Measurements from ENCODE around the gene SUSD6.
"Not testable (repeated sequence)": the region's sequence is repeated elsewhere in the genome, so short reads cannot be mapped to it uniquely, and the experiment has no call there.

Gene SUSD6

GRCh38 chr14:69727860-69728259, 116.5 kb downstream of the SUSD6 start:
- Histone ChIP-seq H3K4me1 (ENCODE audit: control insufficient read depth, low read length) (peaks cover 14% of the 10 kb centered on the region), H4K20me1 (ENCODE audit: control insufficient read depth, insufficient read depth, low read depth, low read length) (no peaks in the 10 kb centered on the region), H3K27ac (ENCODE audit: low read depth, low read length) (no peak overlapping the region), H3K79me2 (ENCODE audit: control insufficient read depth, low read length) (no peaks in the 10 kb centered on the region), H3K9me3 (ENCODE audit: control insufficient read depth, insufficient read depth, low read length) (no peaks in the 10 kb centered on the region), H3K4me2 (ENCODE audit: low read length) (no peak overlapping the region), H3F3A (ENCODE audit: control insufficient read depth, insufficient read depth) (no peaks in the 10 kb centered on the region), H3K36me3 (ENCODE audit: control insufficient read depth, low read length) (no peaks in the 10 kb centered on the region), H3K4me3 (ENCODE audit: low read length) (no peak overlapping the region), H3K9me2 (replicated peaks; ENCODE audit: control insufficient read depth, low read length) (no peaks in the 10 kb centered on the region), H3K27me3 (ENCODE audit: control insufficient read depth, low read length) (peaks cover 4% of the 10 kb centered on the region)
- no peak for TF ChIP-seq EZH2phosphoT487 (IDR thresholded peaks at IDR 0.05; ENCODE audit: borderline replicate concordance, low read length)
- TF ChIP-seq CTCF (IDR thresholded peaks at IDR 0.05; ENCODE audit: low read depth, low read length, poor library complexity, severe bottlenecking) = no peak

DNA sequence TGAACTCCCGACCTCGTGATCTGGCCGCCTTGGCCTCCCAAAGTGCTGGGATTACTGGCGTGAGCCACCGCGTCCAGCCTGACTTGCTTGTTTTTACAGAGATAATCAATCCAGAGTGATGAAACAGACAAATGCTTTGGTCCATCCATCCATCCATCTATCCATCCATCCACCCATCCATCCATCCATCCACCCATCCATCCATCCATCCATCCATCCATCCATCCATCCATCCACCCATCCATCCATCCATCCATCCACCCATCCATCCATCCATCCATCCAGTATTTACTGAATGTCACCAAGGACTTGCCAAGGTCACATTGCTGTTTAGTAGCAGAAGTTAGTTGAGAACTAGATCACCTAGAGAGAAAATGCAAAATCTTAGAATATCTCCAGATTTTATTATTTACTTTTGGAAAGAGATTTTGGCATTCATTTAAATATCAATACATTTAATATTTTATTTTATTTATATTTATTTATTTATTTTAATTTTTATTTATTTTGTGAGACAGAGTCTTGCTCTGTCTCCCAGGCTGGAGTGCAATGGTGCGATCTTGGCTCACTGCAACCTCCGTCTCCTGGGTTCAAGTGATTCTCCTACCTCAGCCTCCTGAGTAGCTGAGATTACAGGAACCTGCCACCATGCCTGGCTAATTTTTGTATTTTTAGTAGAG, 120.7 kb downstream of the SUSD6 start:
- not testable (repeated sequence) for H3K27me3 ChIP-seq (ENCODE audit: control insufficient read depth, low read length); H4K20me1 ChIP-seq (ENCODE audit: control insufficient read depth, insufficient read depth, low read depth, low read length); H3K36me3 ChIP-seq (ENCODE audit: control insufficient read depth, low read length); H3K9me2 ChIP-seq (replicated peaks; ENCODE audit: control insufficient read depth, low read length); H3F3A ChIP-seq (ENCODE audit: control insufficient read depth, insufficient read depth); H3K9me3 ChIP-seq (ENCODE audit: control insufficient read depth, insufficient read depth, low read length); H3K4me2 ChIP-seq (ENCODE audit: low read length); H3K4me1 ChIP-seq (ENCODE audit: control insufficient read depth, low read length); H3K79me2 ChIP-seq (ENCODE audit: control insufficient read depth, low read length); H3K27ac ChIP-seq (ENCODE audit: low read depth, low read length); H3K4me3 ChIP-seq (ENCODE audit: low read length)

GRCh38 chr14:69736405-69736804, 125.0 kb downstream of the SUSD6 start:
- H3K9me2 ChIP-seq (replicated peaks; ENCODE audit: control insufficient read depth, low read length); H3K27ac ChIP-seq (ENCODE audit: low read depth, low read length); H3K9me3 ChIP-seq (ENCODE audit: control insufficient read depth, insufficient read depth, low read length); H3K4me1 ChIP-seq (ENCODE audit: control insufficient read depth, low read length); H3K4me3 ChIP-seq (ENCODE audit: low read length); H3K27me3 ChIP-seq (ENCODE audit: control insufficient read depth, low read length); H4K20me1 ChIP-seq (ENCODE audit: control insufficient read depth, insufficient read depth, low read depth, low read length); H3F3A ChIP-seq (ENCODE audit: control insufficient read depth, insufficient read depth); H3K4me2 ChIP-seq (ENCODE audit: low read length); H3K36me3 ChIP-seq (ENCODE audit: control insufficient read depth, low read length); H3K79me2 ChIP-seq (ENCODE audit: control insufficient read depth, low read length): not testable (repeated sequence)

DNA sequence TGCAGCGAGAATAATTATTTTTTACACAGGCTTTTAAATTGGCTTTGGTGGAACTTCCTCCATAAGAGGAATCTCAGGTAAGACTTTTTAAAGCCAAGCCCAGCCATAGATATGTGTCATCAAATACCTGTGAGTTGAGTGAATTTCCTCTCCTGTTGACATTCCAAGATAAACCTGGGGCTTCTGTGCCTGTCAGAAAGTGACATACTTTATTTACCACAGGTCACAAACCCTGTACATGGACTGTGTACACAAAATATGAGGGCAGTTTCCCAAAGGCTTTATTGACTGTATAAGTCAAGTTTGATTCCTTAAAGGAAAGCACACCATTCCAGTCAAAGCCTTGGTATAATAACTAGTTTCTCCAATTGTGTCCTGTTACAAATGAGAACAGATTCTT, 129.7 kb downstream of the SUSD6 start:
- Histone ChIP-seq H3K79me2 (ENCODE audit: control insufficient read depth, low read length) (no peaks in the 10 kb centered on the region), H3K9me3 (ENCODE audit: control insufficient read depth, insufficient read depth, low read length) (peaks cover 7% of the 10 kb centered on the region; the same call in 1 of the 2 replicates), H3K9me2 (replicated peaks; ENCODE audit: control insufficient read depth, low read length) (no peaks in the 10 kb centered on the region), H3K4me2 (ENCODE audit: low read length) (no peak overlapping the region), H3K27me3 (ENCODE audit: control insufficient read depth, low read length) (peaks cover 4% of the 10 kb centered on the region; the same call in 1 of the 2 replicates), H3F3A (ENCODE audit: control insufficient read depth, insufficient read depth) (no peaks in the 10 kb centered on the region), H3K4me3 (ENCODE audit: low read length) (no peak overlapping the region), H3K36me3 (ENCODE audit: control insufficient read depth, low read length) (no peaks in the 10 kb centered on the region), H4K20me1 (ENCODE audit: control insufficient read depth, insufficient read depth, low read depth, low read length) (no peaks in the 10 kb centered on the region), H3K27ac (ENCODE audit: low read depth, low read length) (no peak overlapping the region), H3K4me1 (ENCODE audit: control insufficient read depth, low read length) (peaks cover 2% of the 10 kb centered on the region)
- TF ChIP-seq CTCF (IDR thresholded peaks at IDR 0.05; ENCODE audit: low read depth, low read length, poor library complexity, severe bottlenecking) (no peak), EZH2phosphoT487 (IDR thresholded peaks at IDR 0.05; ENCODE audit: borderline replicate concordance, low read length) (no peak)

All from DOHH2 (cell line).